Large intestine (tissue), 3 donors: ENCODE results near the gene BEND3. TPM values are rescaled to one million over a fixed set of nuclear protein-coding genes. Genes with fewer than 3 reads are reported as not detected.

Experiments used
- DNase-seq, 2 donors: peaks; one replicate each; pipeline versions ENCODE4 v3.0.0 to v3.0.0-alpha.2; 2013
- H3K27ac ChIP-seq: one replicate; pipeline ENCODE4 v1.5.1; 2013; ENCODE audit warnings: low read length
- H3K27me3 ChIP-seq: 2 replicates; pipeline ENCODE4 v1.6.1; 2013; ENCODE audit warnings: low read length; ENCODE audit not compliant: control insufficient read depth, insufficient read depth
- H3K36me3 ChIP-seq: 2 replicates; pipeline ENCODE4 v1.6.1; 2013; ENCODE audit warnings: low read length; ENCODE audit not compliant: control insufficient read depth, insufficient read depth
- H3K4me1 ChIP-seq: one replicate; pipeline ENCODE4 v1.6.1; 2013; ENCODE audit warnings: low read length; ENCODE audit not compliant: control insufficient read depth, insufficient read depth
- H3K4me3 ChIP-seq: one replicate; pipeline ENCODE4 v1.5.1; 2013; ENCODE audit warnings: low read length
- H3K9me3 ChIP-seq: one replicate; pipeline ENCODE4 v1.6.1; 2013; ENCODE audit warnings: mild to moderate bottlenecking, low read depth, low read length, moderate library complexity; ENCODE audit not compliant: control insufficient read depth
- WGBS: methylation state at CpG from one replicate; pipeline ENCODE4 v1.1.5; 2013; ENCODE audit warnings: low lambda C conversion rate; ENCODE audit not compliant: insufficient coverage; 5-methylcytosine and 5-hydroxymethylcytosine counted together
- polyA plus RNA-seq: library from polyadenylated mRNA; unstranded; fragments of 120-200 nt; gene quantifications from one replicate; pipeline ENCODE4 v1.2.1, GENCODE V29; 2013

The BEND3 gene
- polyA plus RNA-seq, 1 donor, result 4.9 TPM

DNA sequence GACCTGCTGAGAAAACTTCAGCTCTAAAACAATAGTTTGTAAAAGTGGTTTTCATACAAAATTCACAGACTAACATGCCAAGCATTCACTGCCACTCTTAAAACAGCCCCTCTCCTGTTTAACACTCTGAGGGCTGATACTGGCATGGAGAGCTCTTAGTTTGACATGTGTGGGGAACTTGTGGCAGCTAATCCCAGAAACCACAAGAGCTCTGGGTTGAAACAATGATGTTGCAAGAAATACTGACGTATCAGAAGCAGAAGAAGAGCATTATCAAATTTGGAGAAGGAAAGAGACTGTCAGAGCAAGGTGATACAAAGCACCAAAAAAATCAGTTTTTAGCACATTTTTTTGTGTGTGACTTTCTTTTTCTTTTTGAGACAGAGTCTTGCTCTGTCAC lies 5.1 kb downstream of the BEND3 start:
- Histone ChIP-seq H3K4me3 (no peak overlapping the region), H3K27ac (no peak overlapping the region), H3K4me1 (peaks cover 6% of the 10 kb centered on the region), H3K9me3 (no peaks in the 10 kb centered on the region), H3K36me3 (no peaks in the 10 kb centered on the region), H3K27me3 (no peaks in the 10 kb centered on the region)
- no CpG with 5 or more reads among the region's 1 CpG for WGBS
- DNase-seq, result no peak

DNA sequence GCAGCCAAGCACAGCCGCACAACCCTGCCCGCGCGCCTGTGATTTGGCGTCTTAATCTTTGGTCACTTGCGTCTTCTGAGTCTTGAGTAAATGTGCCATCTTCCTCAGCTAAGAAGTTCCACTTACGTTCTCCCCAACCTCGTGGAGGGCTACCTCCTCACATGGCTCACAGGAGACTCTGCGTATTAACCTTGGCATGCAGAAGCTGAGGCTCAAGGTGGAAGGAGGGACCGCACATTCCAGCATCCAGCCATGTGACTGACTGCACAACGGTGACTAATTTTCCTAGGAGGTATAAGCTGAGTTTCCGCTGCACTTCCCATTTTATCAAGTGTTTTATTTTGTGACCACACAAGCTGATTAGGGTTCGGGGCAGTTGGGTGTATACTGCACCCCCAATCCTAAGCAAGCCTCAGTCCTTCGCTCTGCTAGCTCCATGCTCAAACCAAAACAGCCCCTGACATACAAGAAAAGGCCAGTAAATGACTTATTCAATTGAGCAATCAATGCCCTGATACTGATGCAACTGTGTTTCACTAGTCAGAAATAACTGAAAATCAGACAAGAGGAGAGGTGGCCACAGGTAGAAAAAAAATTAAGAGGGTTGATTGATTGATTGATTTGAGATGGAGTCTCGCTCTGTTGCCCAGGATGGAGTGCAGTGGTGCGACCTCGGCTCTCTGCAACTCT lies 7.0 kb downstream of the BEND3 start:
- DNase-seq, result no peak
- Histone ChIP-seq H3K4me3 (no peak overlapping the region), H3K27ac (no peak overlapping the region), H3K4me1 (peaks cover 1% of the 10 kb centered on the region), H3K9me3 (no peaks in the 10 kb centered on the region), H3K36me3 (no peaks in the 10 kb centered on the region), H3K27me3 (no peaks in the 10 kb centered on the region)
- WGBS, result 100% methylated on average over 1 of the region's 17 CpGs

DNA sequence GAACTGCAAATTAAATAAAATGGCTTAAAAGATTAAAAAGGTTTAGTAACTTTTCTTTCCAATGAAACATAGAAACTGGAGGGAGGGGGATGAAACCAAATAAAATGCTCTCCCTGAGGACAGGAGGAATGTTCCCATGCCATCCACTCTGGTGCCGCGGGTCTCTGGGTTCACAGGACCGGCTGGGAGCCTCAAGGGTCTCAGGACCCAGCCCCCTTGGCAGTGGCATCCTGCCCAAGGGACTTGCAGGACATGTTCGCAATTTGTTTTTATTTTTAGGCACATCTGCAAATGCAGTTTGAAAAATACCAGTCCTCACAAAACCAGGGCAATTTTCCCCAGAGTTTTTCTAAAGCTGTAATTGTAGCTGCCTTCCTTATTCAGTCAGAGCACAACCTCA lies 7.5 kb downstream of the BEND3 start:
- H3K27me3 ChIP-seq, result no peaks in the 10 kb centered on the region
- no peak overlapping the region for H3K4me3 ChIP-seq
- no peaks in the 10 kb centered on the region for H3K9me3 ChIP-seq
- no peaks in the 10 kb centered on the region for H3K36me3 ChIP-seq
- DNase-seq, result no peak
- no peak overlapping the region for H3K27ac ChIP-seq
- H3K4me1 ChIP-seq, result no peaks in the 10 kb centered on the region
- no CpG with 5 or more reads among the region's 4 CpGs for WGBS

DNA sequence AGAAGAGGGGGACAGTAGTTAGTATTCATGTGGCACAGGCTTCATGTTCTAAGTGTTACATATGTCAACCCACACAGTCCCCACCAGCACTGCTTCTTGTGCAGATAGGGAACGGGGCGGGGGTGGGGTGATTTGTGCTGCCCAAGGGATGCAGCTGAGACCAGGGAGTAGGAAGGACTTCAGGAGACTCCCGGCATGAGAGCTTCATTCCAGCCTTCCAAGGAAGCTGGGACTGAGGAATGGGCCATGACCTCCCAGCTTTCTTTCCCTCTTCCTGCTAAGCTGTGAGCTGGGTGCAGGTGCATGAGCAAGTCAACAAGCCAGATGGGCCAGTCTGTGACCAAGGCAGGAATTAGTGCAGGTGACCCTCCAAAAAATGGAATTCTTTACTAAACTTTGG lies 9.2 kb downstream of the BEND3 start:
- Histone ChIP-seq H3K4me3 (no peak overlapping the region), H3K27ac (no peak overlapping the region), H3K4me1 (no peaks in the 10 kb centered on the region), H3K9me3 (no peaks in the 10 kb centered on the region), H3K27me3 (no peaks in the 10 kb centered on the region), H3K36me3 (no peaks in the 10 kb centered on the region)
- no peak for DNase-seq
- WGBS, result no CpG with 5 or more reads among the region's 3 CpGs

DNA sequence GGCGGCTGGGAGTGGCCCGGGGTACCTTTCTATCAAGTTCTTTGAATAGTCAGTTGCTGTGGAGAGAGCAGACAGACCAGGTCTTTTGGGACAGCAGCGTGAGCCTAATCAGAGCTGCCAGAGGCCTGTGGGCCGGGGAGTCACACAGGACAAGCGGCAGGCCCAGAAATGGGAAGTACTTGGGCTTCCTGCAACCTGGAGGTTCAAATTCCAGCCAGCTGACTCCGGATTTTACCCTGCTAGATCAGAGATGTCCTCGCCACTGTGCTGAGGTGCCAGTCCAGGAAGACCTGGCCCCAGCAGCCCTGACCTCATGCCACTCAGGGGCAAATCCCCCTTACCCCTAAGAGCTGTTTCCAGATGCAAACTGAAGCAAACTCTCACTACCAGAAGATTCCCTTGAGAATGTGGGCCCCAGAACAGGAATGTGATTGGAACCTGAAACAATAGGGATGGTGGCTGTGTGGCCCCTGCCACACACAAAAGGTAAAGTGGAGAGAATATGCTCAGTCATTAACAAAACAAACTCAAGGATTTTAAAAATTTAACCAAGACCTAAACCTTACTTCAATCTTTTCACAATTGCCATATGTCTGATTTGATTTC lies 9.7 kb downstream of the BEND3 start:
- Histone ChIP-seq H3K27me3 (no peaks in the 10 kb centered on the region), H3K27ac (no peak overlapping the region), H3K4me1 (no peaks in the 10 kb centered on the region), H3K36me3 (no peaks in the 10 kb centered on the region), H3K9me3 (no peaks in the 10 kb centered on the region), H3K4me3 (no peak overlapping the region)
- no CpG with 5 or more reads among the region's 7 CpGs for WGBS
- DNase-seq, result no peak

DNA sequence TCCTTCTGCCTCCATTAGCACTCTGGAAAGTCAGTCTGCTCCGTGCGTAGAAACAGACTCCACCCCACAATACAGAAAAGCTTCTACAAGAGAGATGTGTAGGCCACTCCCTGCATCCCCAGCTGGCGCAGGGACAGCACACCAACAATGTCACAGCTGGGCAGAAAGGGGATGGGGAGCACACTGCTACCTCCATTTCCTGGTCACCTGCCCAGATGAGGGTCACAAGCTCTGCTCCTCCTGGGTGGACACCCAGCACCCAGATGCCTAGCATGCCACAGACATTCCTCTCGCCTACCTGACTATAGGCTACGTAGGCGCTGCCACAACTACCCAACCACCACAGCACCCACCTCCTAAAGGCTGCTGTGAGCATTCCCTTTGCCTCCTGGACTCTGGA lies 12.2 kb downstream of the BEND3 start:
- WGBS, result no CpG with 5 or more reads among the region's 6 CpGs
- no peak for DNase-seq

DNA sequence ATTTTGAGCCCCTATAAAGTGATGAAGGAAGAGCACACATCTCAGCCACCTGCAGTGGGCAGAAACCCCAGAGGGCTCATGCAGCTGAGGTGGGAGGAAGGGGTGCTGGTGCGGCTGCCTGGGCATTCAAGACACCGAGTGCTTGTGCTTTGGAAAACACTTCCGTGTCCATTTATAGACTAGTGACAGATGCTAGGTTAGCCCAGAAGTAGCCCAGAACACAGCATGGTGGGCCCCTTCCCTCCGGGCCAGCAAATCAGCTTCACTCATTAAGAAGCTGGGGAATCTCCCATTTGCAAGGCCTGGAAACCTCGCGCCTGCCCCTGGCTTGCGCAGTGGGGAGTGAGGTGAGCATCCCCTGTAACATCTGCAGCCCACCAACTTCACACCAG lies 12.9 kb downstream of the BEND3 start:
- Histone ChIP-seq H3K4me1 (no peaks in the 10 kb centered on the region), H3K4me3 (no peak overlapping the region), H3K27ac (no peak overlapping the region), H3K36me3 (no peaks in the 10 kb centered on the region), H3K9me3 (no peaks in the 10 kb centered on the region), H3K27me3 (no peaks in the 10 kb centered on the region)
- no peak for DNase-seq
- no CpG with 5 or more reads among the region's 7 CpGs for WGBS

More for the DNA sequence above, 12.2 kb downstream of the BEND3 start:
- no peaks in the 10 kb centered on the region for H3K9me3 ChIP-seq
- H3K27ac ChIP-seq, result no peak overlapping the region
- no peaks in the 10 kb centered on the region for H3K27me3 ChIP-seq
- no peak overlapping the region for H3K4me3 ChIP-seq
- no peaks in the 10 kb centered on the region for H3K36me3 ChIP-seq
- H3K4me1 ChIP-seq, result no peaks in the 10 kb centered on the region

DNA sequence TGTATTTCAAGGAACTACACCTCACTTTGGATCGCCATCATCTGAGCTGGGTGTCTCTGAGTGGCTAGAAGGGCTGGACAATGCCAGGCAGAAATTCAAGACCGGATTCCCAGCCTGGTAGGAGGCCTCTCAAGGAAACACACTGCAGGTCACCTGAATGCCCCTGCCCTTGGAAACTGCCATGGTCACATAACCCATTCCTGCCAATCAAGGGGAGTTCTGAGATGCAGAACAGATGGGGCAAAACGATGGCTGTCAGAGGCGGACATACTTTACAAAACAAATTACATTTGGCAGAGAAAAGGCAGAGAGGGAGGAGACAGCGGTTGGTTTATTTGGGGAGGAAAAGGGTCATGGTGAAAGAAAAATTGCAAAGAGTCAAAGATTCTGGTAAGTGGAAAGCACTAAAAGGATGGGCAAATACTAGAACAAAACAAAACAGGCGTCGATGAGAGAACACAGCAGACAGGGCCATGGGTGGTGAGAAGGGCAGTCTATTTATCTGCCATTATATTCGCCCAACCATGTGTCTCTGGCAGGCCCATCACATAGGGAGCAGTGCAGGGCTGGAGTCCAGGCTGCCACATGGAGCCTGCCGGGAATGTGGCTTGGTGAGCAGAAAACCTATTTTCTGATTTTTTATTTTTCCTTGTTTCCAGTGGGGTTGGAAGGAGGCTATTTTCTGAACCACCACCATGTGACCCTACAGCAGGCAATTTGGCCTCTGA lies 13.5 kb downstream of the BEND3 start:
- 87% methylated on average over 3 of the region's 9 CpGs for WGBS
- H3K36me3 ChIP-seq, result no peaks in the 10 kb centered on the region

DNA sequence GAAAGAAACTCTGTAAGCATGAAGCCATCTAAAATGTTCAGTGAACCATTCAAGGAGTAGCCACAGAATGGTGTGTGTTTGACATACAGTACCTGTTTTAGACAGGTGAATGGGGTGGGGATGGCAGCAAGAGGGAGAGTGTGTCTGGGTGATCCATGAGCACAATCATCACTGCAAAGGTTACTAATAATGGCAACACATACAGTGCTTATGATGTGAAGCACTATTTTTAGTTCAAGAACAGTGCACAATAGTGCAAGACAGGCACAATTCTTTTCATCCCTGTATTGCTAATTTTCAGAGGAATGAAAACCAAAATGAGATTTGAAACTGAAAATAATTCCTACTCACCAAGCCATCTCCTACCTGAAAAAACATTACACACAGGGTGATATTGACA lies 14.1 kb downstream of the BEND3 start:
- Histone ChIP-seq H3K36me3 (no peaks in the 10 kb centered on the region), H3K4me3 (no peak overlapping the region), H3K9me3 (no peaks in the 10 kb centered on the region), H3K4me1 (no peaks in the 10 kb centered on the region), H3K27ac (no peak overlapping the region), H3K27me3 (no peaks in the 10 kb centered on the region)
- no peak for DNase-seq

More for the DNA sequence above, 13.5 kb downstream of the BEND3 start:
- no peaks in the 10 kb centered on the region for H3K4me1 ChIP-seq
- H3K27me3 ChIP-seq, result no peaks in the 10 kb centered on the region
- H3K27ac ChIP-seq, result no peak overlapping the region
- DNase-seq, result no peak
- H3K9me3 ChIP-seq, result no peaks in the 10 kb centered on the region
- no peak overlapping the region for H3K4me3 ChIP-seq

DNA sequence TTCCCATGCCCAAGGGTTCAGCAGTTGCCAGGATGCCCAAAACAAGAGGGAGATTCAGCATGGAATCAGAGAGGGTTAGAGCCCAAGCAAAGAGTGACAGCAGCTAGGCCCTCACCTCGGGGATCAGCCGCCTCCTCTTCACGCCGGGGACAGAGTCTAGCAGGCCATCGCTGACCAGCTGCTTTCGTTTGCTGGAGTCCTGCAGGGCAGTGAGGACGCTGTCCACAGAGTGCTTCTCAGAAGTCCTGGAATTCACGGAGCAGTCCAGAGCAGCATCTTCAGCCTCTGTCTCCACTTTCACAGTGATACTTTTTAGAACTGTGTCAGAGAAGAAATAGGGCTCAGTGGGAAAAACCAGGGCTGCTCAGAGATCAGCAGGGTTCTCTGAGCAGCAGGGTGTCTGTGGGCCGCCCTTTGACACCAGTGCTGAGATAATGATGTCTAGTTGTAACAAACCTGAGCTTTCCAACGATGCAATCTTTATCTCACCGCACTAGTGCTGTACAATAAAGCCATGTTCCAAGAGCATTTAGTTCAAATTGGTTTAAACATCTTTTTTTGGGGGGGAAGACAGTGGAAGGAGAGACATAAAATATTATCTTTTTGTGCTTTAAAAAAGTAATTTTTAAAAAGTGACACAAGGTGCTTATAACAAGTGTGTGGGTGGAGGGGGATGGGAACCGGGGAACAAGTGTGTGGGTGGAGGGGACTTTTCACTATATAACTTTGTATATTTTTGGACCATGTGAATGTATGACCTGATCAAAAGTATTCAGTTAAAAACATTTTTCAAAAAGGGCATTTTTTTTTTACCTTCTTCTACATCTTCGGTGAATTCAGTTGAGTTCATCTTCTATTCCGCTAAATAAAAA lies 16.6 kb downstream of the BEND3 start:
- DNase-seq, result peak in 1 of 2 donors; percentile 47
- no peak overlapping the region for H3K4me3 ChIP-seq
- 92% methylated on average over 2 of the region's 14 CpGs for WGBS
- H3K4me1 ChIP-seq, result no peaks in the 10 kb centered on the region
- H3K36me3 ChIP-seq, result no peaks in the 10 kb centered on the region
- H3K9me3 ChIP-seq, result no peaks in the 10 kb centered on the region
- H3K27me3 ChIP-seq, result no peaks in the 10 kb centered on the region
- H3K27ac ChIP-seq, result no peak overlapping the region
